ENCODE measurements around the gene RBBP8.

Gene RBBP8

DNA sequence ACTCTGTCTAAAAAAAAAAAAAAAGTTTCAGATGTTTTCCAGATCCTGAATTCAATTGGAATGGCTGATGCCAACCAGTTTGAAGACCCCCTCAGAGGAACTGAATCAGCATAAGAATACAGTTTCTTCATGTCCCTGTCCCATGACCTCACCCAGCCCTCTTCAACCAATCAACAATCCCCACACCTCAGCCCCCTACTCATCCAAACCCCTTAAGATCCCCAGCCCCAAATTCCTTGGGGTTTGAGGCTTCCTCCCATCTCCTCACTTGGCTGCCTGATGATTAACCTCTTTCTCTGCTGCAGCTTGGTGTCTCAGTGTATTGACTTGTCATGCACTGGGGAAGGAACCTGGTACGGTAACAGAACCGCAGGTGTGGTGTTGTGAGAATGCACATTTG is 104.5 kb downstream of the RBBP8 start:
- no peak for DNase-seq (ENCODE audit: low read depth)
- no peak overlapping the region for H3K4me3 ChIP-seq (ENCODE audit: control insufficient read depth, low read depth, low read length)
- TF ChIP-seq, protein P1, sequence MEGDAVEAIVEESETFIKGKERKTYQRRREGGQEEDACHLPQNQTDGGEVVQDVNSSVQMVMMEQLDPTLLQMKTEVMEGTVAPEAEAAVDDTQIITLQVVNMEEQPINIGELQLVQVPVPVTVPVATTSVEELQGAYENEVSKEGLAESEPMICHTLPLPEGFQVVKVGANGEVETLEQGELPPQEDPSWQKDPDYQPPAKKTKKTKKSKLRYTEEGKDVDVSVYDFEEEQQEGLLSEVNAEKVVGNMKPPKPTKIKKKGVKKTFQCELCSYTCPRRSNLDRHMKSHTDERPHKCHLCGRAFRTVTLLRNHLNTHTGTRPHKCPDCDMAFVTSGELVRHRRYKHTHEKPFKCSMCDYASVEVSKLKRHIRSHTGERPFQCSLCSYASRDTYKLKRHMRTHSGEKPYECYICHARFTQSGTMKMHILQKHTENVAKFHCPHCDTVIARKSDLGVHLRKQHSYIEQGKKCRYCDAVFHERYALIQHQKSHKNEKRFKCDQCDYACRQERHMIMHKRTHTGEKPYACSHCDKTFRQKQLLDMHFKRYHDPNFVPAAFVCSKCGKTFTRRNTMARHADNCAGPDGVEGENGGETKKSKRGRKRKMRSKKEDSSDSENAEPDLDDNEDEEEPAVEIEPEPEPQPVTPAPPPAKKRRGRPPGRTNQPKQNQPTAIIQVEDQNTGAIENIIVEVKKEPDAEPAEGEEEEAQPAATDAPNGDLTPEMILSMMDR (conservative IDR thresholded peaks at IDR 0.05; ENCODE audit: control insufficient read depth, insufficient read depth, low read depth, low read length): no peak

DNA sequence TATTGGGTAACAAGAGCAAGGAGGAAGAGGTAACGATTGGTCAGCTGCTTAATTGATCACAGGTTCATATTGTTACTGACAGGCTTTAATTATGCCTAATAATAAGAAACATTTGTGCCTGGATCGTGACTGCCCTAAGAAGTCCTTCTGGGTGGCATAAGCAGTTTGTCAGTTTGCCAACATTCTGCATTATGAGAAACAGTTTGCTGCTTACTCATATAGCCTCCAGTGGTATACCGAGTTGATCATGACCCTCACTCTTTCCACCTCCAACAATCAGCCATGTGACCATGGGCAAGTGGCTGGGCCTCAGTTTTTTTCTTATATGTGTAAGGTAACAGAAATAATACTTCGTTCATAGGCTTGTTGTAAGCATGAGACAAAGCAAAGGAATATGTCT is 105.6 kb downstream of the RBBP8 start:
- TF ChIP-seq, protein P1 (conservative IDR thresholded peaks at IDR 0.05; ENCODE audit: control insufficient read depth, insufficient read depth, low read depth, low read length): no peak
- no peak overlapping the region for H3K4me3 ChIP-seq (ENCODE audit: control insufficient read depth, low read depth, low read length)
- DNase-seq (ENCODE audit: low read depth): peak; percentile 69

DNA sequence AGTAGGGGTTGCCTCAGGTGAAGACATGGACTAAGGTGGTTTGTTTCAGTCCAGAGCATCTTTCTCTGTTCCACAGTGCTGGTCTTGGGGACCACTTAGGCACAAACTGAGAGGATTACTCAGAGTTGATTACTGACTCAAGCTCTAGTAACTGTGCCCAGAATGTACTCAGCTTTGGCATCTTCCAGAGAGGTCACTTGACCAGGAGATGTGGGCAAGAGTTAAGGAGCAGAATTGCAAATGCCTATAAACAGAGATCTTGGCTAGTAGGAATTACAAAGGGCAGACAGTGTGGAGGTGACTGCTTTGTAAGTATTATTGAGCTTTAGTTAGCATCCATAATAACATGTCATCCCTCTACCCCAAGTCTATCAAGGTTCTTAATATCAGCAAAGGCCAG is 109.0 kb downstream of the RBBP8 start:
- TF ChIP-seq, protein P1 (conservative IDR thresholded peaks at IDR 0.05; ENCODE audit: control insufficient read depth, insufficient read depth, low read depth, low read length): no peak
- H3K4me3 ChIP-seq (ENCODE audit: control insufficient read depth, low read depth, low read length): no peak overlapping the region
- DNase-seq (ENCODE audit: low read depth): peak; percentile 22

DNA sequence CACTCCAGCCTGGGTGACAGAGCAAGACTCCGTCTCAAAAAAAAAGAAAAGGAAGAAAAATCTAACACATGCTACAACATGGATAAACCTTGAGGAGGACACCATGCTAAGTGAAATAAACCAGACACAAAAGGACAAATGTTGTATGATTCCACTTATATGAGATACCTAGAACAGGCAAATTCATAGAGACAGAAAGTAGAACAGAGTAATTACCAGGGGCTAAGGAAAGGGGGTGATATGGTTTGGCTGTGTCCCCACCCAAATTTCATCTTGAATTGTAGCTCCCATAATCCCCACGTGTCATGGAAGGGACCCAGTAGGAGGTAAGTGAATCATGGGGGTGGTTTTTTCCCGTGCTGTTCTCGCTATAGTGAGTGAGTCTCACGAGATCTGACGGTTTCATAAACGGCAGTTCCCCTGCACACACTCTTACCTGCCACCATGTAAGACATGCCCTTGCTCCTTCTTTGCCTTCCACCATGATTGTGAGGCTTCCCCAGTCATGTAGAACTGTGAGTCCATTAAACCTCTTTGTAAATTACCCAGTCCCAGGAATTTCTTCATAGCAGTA is 110.8 kb downstream of the RBBP8 start:
- no peak for DNase-seq (ENCODE audit: low read depth)
- H3K4me3 ChIP-seq (ENCODE audit: control insufficient read depth, low read depth, low read length): no peak overlapping the region

DNA sequence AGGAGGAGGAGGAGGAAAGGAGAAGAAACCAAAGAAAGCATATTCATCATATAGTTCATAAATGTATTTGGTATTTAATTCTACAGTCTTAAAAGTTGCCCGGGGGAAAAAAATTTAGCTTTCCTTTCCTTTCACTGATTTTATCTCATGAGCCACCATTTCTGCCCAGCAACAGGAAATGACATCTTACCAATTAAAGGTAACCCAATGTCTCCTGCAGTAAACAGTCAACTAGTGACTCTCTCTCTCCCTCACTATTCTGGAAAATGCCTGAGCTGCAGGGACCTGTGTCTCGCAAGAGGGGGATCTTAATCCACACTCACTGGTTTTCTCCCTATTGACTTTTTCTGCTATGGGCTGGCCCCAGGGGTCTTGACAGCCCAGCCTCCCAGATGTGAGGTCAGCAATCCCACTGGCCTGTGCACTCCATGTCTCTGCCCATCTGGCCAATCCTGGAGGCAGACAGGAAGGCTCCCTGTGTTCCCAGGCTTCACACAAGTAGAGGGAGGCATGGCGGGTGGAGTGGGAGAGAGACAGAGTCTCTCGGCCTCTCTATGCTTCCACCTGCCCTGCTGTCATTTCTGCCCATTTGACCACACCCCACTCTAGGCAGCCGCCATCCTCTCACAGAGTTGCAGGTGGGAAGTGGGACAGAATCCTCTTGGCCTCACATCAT is 116.7 kb downstream of the RBBP8 start:
- H3K4me3 ChIP-seq (ENCODE audit: control insufficient read depth, low read depth, low read length): no peak overlapping the region
- DNase-seq (ENCODE audit: low read depth): no peak
- TF ChIP-seq, protein P1 (conservative IDR thresholded peaks at IDR 0.05; ENCODE audit: control insufficient read depth, insufficient read depth, low read depth, low read length): no peak

More for the DNA sequence above, 110.8 kb downstream of the RBBP8 start:
- TF ChIP-seq, protein P1 (conservative IDR thresholded peaks at IDR 0.05; ENCODE audit: control insufficient read depth, insufficient read depth, low read depth, low read length): no peak

DNA sequence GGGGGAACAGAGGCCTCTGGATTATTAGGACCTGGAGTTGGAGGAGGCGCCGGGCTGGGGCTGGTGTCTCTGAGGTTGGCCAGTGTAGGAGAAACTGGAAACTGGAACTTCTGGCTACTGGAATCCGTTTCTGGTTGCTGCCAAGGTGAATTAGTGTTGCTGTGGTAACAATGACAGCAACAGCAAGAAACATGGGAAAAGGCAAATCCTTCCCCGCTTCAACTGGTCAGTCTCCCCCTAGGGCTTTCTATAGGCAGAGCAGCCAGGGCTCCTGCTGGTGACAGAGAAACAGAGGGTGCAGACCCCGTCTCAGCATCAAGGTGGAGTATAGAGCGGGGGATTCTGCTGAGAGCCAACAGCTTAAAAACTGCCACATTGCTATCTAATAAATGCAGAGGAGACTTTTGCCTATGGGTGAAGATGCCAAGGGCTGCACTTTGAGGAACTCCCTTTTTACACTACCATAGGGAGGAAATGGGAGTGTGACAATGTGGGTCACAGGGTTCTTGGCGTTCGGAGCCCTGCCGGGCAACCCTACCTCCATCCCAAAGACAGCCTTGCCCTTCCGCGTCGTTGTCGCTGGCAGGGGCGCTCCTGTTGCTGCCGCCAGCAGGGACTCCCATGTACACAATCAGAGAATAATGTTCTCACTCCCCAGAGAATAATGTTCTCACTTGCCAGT is 120.8 kb downstream of the RBBP8 start:
- TF ChIP-seq, protein P1 (conservative IDR thresholded peaks at IDR 0.05; ENCODE audit: control insufficient read depth, insufficient read depth, low read depth, low read length): peak; percentile 35
- DNase-seq (ENCODE audit: low read depth): peak; percentile 62
- H3K4me3 ChIP-seq (ENCODE audit: control insufficient read depth, low read depth, low read length): no peak overlapping the region

Data from fibroblast of mammary gland (primary cell).